Mesenchymal stem cell (in vitro differentiated cells and primary cell): ENCODE data around the gene CXCL11. TPM values are rescaled to one million over a fixed set of nuclear protein-coding genes. Genes with fewer than 3 reads are reported as not detected.

Experiments
- DNase-seq: peaks from one replicate; pipeline ENCODE4 v3.0.0-alpha.2; 2013
- H2AFZ ChIP-seq: one replicate; pipeline ENCODE4 v1.6.1; 2013; ENCODE audit warnings: low read depth, mild to moderate bottlenecking, control low read depth, inconsistent platforms, low read length, moderate library complexity
- H2AK5ac ChIP-seq: 2 replicates; pipeline ENCODE4 v1.6.1; 2013; ENCODE audit warnings: low read length, moderate library complexity, mild to moderate bottlenecking, inconsistent platforms; ENCODE audit not compliant: severe bottlenecking
- H2BK120ac ChIP-seq: one replicate; pipeline ENCODE4 v1.6.1; 2013; ENCODE audit warnings: low read depth, mild to moderate bottlenecking, inconsistent platforms, low read length, moderate library complexity
- H2BK12ac ChIP-seq, 2 experiments: one replicate each; pipeline ENCODE4 v1.6.1; 2013; ENCODE audit warnings: inconsistent platforms in 2 of 2, low read length in 2 of 2, mild to moderate bottlenecking in 2 of 2, moderate library complexity in 2 of 2, control low read depth in 1 of 2
- H2BK15ac ChIP-seq: one replicate; pipeline ENCODE4 v1.6.1; 2013; ENCODE audit warnings: mild to moderate bottlenecking, low read depth, inconsistent platforms; ENCODE audit not compliant: poor library complexity, severe bottlenecking
- H2BK5ac ChIP-seq: 2 replicates; pipeline ENCODE4 v1.6.1; 2013; ENCODE audit warnings: low read depth, mild to moderate bottlenecking, low read length, control low read depth, inconsistent platforms; ENCODE audit not compliant: poor library complexity, severe bottlenecking
- H3K14ac ChIP-seq, 2 experiments: one replicate each; pipeline ENCODE4 v1.6.1; 2013; ENCODE audit warnings: inconsistent platforms in 2 of 2, low read length in 2 of 2, control low read depth in 1 of 2, mild to moderate bottlenecking in 1 of 2, moderate library complexity in 1 of 2
- H3K18ac ChIP-seq, 2 experiments: one replicate each; pipeline ENCODE4 v1.6.1; 2013; ENCODE audit warnings: inconsistent platforms in 2 of 2, low read length in 2 of 2, control low read depth in 1 of 2, low read depth in 1 of 2, mild to moderate bottlenecking in 1 of 2
- H3K23ac ChIP-seq, 2 experiments: one replicate each; pipeline ENCODE4 v1.6.1; 2013; ENCODE audit warnings: inconsistent platforms in 2 of 2, low read length in 2 of 2, mild to moderate bottlenecking in 2 of 2, moderate library complexity in 2 of 2, control low read depth in 1 of 2
- H3K27ac ChIP-seq: 2 replicates; pipeline ENCODE4 v1.5.1; 2013; ENCODE audit warnings: mild to moderate bottlenecking, moderate library complexity, low read length, control low read depth, inconsistent platforms; ENCODE audit not compliant: poor library complexity, severe bottlenecking
- H3K27me3 ChIP-seq, 2 experiments: 2 replicates each; pipeline versions ENCODE4 v1.6.1 to v1.7.0; 2013; ENCODE audit warnings: low read length in 2 of 2, mild to moderate bottlenecking in 2 of 2, moderate library complexity in 2 of 2, control low read depth in 1 of 2, inconsistent platforms in 1 of 2; ENCODE audit not compliant: control insufficient read depth in 1 of 2, insufficient read depth in 1 of 2
- H3K36me3 ChIP-seq, 2 experiments: 2 replicates each; pipeline versions ENCODE4 v1.6.1 to v1.7.0; 2013; ENCODE audit warnings: low read length in 2 of 2, control low read depth in 1 of 2, inconsistent platforms in 1 of 2, low read depth in 1 of 2, mild to moderate bottlenecking in 1 of 2; ENCODE audit not compliant: insufficient read depth in 2 of 2, control insufficient read depth in 1 of 2
- H3K4ac ChIP-seq, 2 experiments: one replicate each; pipeline ENCODE4 v1.6.1; 2013; ENCODE audit warnings: inconsistent platforms in 2 of 2, low read length in 2 of 2, mild to moderate bottlenecking in 2 of 2, moderate library complexity in 2 of 2, control low read depth in 1 of 2, low read depth in 1 of 2
- H3K4me1 ChIP-seq: 2 replicates; pipeline ENCODE4 v1.6.1; 2013; ENCODE audit warnings: low read depth, low read length, control low read depth; ENCODE audit not compliant: control insufficient read depth, insufficient read depth
- H3K4me2 ChIP-seq: 2 replicates; pipeline ENCODE4 v1.6.1; 2013; ENCODE audit warnings: low read length, mild to moderate bottlenecking, inconsistent platforms; ENCODE audit not compliant: poor library complexity, severe bottlenecking
- H3K4me3 ChIP-seq, 2 experiments: 2 replicates each; pipeline versions ENCODE4 v1.5.1 to v1.7.0; 2013; ENCODE audit warnings: low read length in 2 of 2, mild to moderate bottlenecking in 2 of 2, control low read depth in 1 of 2, low read depth in 1 of 2; ENCODE audit not compliant: insufficient read depth in 1 of 2
- H3K79me1 ChIP-seq: replicated peaks from 2 replicates; pipeline ENCODE4 v1.6.1; 2013; ENCODE audit warnings: mild to moderate bottlenecking, control low read depth, low read length, inconsistent platforms; ENCODE audit not compliant: poor library complexity, severe bottlenecking
- H3K9ac ChIP-seq: 2 replicates; pipeline ENCODE4 v1.7.0; 2013; ENCODE audit warnings: mild to moderate bottlenecking, low read length, moderate library complexity
- H3K9me3 ChIP-seq: 2 replicates; pipeline ENCODE4 v1.7.0; 2013; ENCODE audit warnings: mild to moderate bottlenecking, low read length; ENCODE audit not compliant: control insufficient read depth
- H4K8ac ChIP-seq: one replicate; pipeline ENCODE4 v1.6.1; 2013; ENCODE audit warnings: inconsistent platforms, mild to moderate bottlenecking, low read length, moderate library complexity
- H4K91ac ChIP-seq: one replicate; pipeline ENCODE4 v1.6.1; 2013; ENCODE audit warnings: mild to moderate bottlenecking, low read length, inconsistent platforms
- WGBS: methylation state at CpG from one replicate; pipeline ENCODE4 v1.1.7; 2013; ENCODE audit warnings: mixed read lengths; 5-methylcytosine and 5-hydroxymethylcytosine counted together
- polyA plus RNA-seq, 2 experiments: library from polyadenylated mRNA; stranded (reverse); fragments of 200-250 nt; gene quantifications; one replicate each; pipeline ENCODE4 v1.2.3, GENCODE V29; 2013

CXCL11 gene
- polyA plus RNA-seq (2013, experiment 1 of 2), result 0.03 TPM
- polyA plus RNA-seq (2013, experiment 2 of 2), result not detected

DNA sequence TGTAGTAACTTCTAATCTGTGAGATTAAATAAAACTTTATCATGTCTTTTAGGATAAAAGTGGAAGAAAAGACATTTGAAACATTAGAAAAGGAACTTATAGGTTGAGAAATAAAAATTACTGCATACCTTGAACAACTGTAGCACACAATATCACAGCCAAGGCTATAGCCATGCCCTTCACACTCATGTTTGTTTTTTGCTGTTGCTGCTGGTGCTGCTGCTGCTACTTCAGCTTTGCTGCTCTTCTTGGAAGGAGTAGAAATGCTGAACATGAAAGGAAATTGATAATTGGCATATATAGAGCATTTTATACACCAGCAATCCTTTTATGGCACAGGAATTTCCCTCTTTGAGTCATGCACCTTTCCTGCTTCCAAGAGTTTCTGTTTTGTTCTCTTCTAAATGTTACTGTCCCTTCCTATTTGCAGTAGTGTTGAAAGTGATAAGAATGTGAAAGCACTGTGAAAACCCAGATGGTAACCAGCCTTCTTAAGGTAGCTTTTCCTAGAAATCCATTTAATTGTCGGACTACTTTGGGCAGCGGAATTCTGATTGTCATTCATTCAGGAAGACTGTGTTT, at the start of gene CXCL11:
Gene CXCL11, minus strand, starts transcription at position 272 of the 582 bp plus-strand sequence. Its CDS starts 83 bp downstream, at position 189.
- Histone ChIP-seq H3K27ac (no peak within 1 kb of the TSS), H2BK15ac (no peak within 1 kb of the TSS), H3K36me3 (no peaks in the 10 kb centered on the region), H3K4me2 (no peak within 1 kb of the TSS), H2AK5ac (no peak within 1 kb of the TSS), H2BK5ac (no peak within 1 kb of the TSS), H3K18ac (no peak within 1 kb of the TSS), H3K14ac (no peak within 1 kb of the TSS), H4K8ac (no peak within 1 kb of the TSS), H3K4me3 (no peak within 1 kb of the TSS), H3K4ac (no peak within 1 kb of the TSS), H3K9ac (no peak within 1 kb of the TSS), H4K91ac (no peak within 1 kb of the TSS), H3K23ac (no peak within 1 kb of the TSS), H3K79me1 (no peaks in the 10 kb centered on the region), H3K27me3 (peaks cover 0 to 3% of the 10 kb centered on the region in 2 experiments), H2BK12ac (no peak within 1 kb of the TSS), H2BK120ac (no peak within 1 kb of the TSS), H3K4me1 (no peaks in the 10 kb centered on the region), H2AFZ (no peak within 1 kb of the TSS), H3K9me3 (no peaks in the 10 kb centered on the region)
- no peak for DNase-seq
- WGBS, result 97% methylated on average over 2 of the region's 2 CpGs

- Histone ChIP-seq H3K4me1 (no peaks in the 10 kb centered on the region), H3K36me3 (no peaks in the 10 kb centered on the region), H2AK5ac (no peak overlapping the region), H3K9me3 (no peaks in the 10 kb centered on the region), H3K27ac (no peak overlapping the region), H2AFZ (no peak overlapping the region), H3K79me1 (no peaks in the 10 kb centered on the region), H4K8ac (no peak overlapping the region), H3K27me3 (peaks cover 5 to 6% of the 10 kb centered on the region in 2 experiments), H3K18ac (no peak overlapping the region), H2BK5ac (no peak overlapping the region), H4K91ac (no peak overlapping the region), H2BK12ac (no peak overlapping the region), H2BK15ac (no peak overlapping the region), H2BK120ac (no peak overlapping the region), H3K4me2 (no peak overlapping the region), H3K14ac (no peak overlapping the region), H3K23ac (no peak overlapping the region), H3K4ac (no peak overlapping the region), H3K4me3 (no peak overlapping the region), H3K9ac (no peak overlapping the region)
- no peak for DNase-seq
- 100% methylated on average over 1 of the region's 1 CpG for WGBS
Measured at GRCh38 chr4:76084542-76084941, 48.7 kb upstream of the CXCL11 start.

DNA sequence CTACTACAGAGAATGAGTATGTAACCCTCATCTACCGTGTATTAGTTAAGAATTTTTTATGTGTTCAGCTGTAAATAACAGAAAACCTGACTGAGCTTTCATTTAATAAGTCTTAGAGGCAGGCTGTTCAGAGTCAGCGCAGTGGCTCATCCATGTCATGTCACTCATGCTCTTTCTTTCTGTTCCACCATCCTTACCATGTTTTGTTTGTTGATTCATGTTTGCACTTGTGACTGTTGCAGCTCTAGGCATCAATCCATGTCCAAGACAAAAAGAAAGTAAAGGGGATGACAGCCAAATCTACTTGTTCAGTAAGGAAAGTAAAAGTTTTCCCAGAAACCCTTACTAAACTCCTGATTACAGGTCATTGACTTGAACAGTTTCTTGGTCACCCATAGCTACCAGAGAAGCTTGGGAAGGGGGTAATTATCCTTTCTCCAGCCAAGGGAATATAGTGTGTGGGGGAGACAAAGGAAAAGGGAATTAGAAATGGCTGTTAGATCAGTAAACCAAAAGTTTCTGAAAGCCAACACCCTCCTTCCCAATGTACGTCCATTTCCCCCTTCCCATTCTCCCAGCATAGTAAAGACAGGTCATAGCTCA, 47.6 kb upstream of the CXCL11 start:
- Histone ChIP-seq H3K9ac (no peak overlapping the region), H3K27me3 (peaks cover 8 to 9% of the 10 kb centered on the region in 2 experiments), H3K36me3 (no peaks in the 10 kb centered on the region), H3K23ac (no peak overlapping the region), H3K4ac (no peak overlapping the region), H3K9me3 (no peaks in the 10 kb centered on the region), H2BK120ac (no peak overlapping the region), H2BK15ac (no peak overlapping the region), H3K4me3 (no peak overlapping the region), H3K4me2 (no peak overlapping the region), H2AFZ (no peak overlapping the region), H2AK5ac (no peak overlapping the region), H3K18ac (no peak overlapping the region), H4K8ac (no peak overlapping the region), H4K91ac (no peak overlapping the region), H2BK12ac (no peak overlapping the region), H3K79me1 (no peaks in the 10 kb centered on the region), H3K4me1 (no peaks in the 10 kb centered on the region), H3K27ac (no peak overlapping the region), H3K14ac (no peak overlapping the region), H2BK5ac (no peak overlapping the region)
- WGBS, result 83% methylated on average over 1 of the region's 3 CpGs
- no peak for DNase-seq

GRCh38 chr4:76078033-76078613, 42.3 kb upstream of the CXCL11 start:
- Histone ChIP-seq H3K4me3 (no peak overlapping the region), H2AFZ (no peak overlapping the region), H3K23ac (no peak overlapping the region), H3K27ac (no peak overlapping the region), H2BK120ac (no peak overlapping the region), H3K4me2 (no peak overlapping the region), H3K36me3 (no peaks in the 10 kb centered on the region), H3K27me3 (peaks cover 8 to 9% of the 10 kb centered on the region in 2 experiments), H2BK5ac (no peak overlapping the region), H4K8ac (no peak overlapping the region), H2BK15ac (no peak overlapping the region), H3K4ac (no peak overlapping the region), H3K9ac (no peak overlapping the region), H3K9me3 (no peaks in the 10 kb centered on the region), H3K14ac (no peak overlapping the region), H3K79me1 (no peaks in the 10 kb centered on the region), H4K91ac (no peak overlapping the region), H2BK12ac (no peak overlapping the region), H2AK5ac (no peak overlapping the region), H3K18ac (no peak overlapping the region), H3K4me1 (no peaks in the 10 kb centered on the region)
- WGBS, result 77% methylated on average over 3 of the region's 4 CpGs
- no peak for DNase-seq
